ENCODE results near the gene EIF2S3. TPM values are rescaled to one million over a fixed set of nuclear protein-coding genes. Genes with fewer than 3 reads are reported as not detected.
A peak's percentile ranks its signal among the peaks of the same experiment; 100 is the strongest.

The EIF2S3 gene
- total and polyA plus RNA-seq, 10 of the 15 experiments (the other 5 are each of a cell fraction or from before 2014, with no cell fraction given) = 115 to 385 (median 201) TPM

GRCh38 chrX:24080704-24081103 is 25.9 kb downstream of the EIF2S3 start:
- BruUV-seq (replicated peaks) = no TSS peak
- intact Hi-C loops (cut with micrococcal nuclease; ENCODE audit: unreplicated experiment) = loop anchor here (1.0 kb wide), 1 partner anchor 162 kb away; no protein-coding TSS in a partner anchor
- ChIA-PET SMC1A (ENCODE audit: uncharacterized antibody, unreplicated experiment) (interaction anchor here (2.4 kb wide), 1 partner anchor 162 kb away, joined by 14 read pairs; no protein-coding TSS in a partner anchor), CTCF (interaction anchor here (1.2 to 1.5 kb wide), 2 partner anchors 26 to 162 kb away, joined by 4 read pairs; partner anchors contain the start of gene EIF2S3), RAD21 (ENCODE audit: unreplicated experiment) (interaction anchor here (0.6 to 1.5 kb wide), 2 partner anchors 27 to 113 kb away, joined by 3 read pairs; no protein-coding TSS in a partner anchor), POLR2A (no interaction called here)
- H3K9ac ChIP-seq (ENCODE audit: control insufficient read depth, insufficient read depth, low read length) = no peak overlapping the region
- 13% methylated on average over 3 of the region's 3 CpGs for WGBS (ENCODE audit: insufficient coverage, insufficient replicate concordance, low lambda C conversion rate, missing lambda C conversion rate)
- no peak overlapping the region for H3K4me2 ChIP-seq (ENCODE audit: control insufficient read depth, insufficient read depth)
- no peak overlapping the region for H3K4me3 ChIP-seq
- H3K27ac ChIP-seq (ENCODE audit: control insufficient read depth, insufficient read depth) = peak overlapping the region; percentile 42; the same call in 1 of the 2 replicates
- no peaks in the 10 kb centered on the region for H3K9me3 ChIP-seq (replicated peaks; ENCODE audit: control insufficient read depth, insufficient read depth, low read length)
- H4K20me1 ChIP-seq (ENCODE audit: control insufficient read depth, insufficient read depth) = no peaks in the 10 kb centered on the region
- H2AFZ ChIP-seq (ENCODE audit: control insufficient read depth, low read depth, low read length) = no peak overlapping the region
- TF ChIP-seq JUNB (IDR thresholded peaks at IDR 0.05) = peak; percentile 17; the same call in 1 of the 2 replicates
- TF ChIP-seq ATF7 (IDR thresholded peaks at IDR 0.05; ENCODE audit: low read depth) = 0 out of 2 replicates have a peak, but pooled peaks have one; percentile 31
- no peak for TF ChIP-seq IKZF1 (conservative IDR thresholded peaks at IDR 0.05)
- TF ChIP-seq ZNF217 (IDR thresholded peaks at IDR 0.05) = no peak
- no peaks in the 10 kb centered on the region for H3K27me3 ChIP-seq (replicated peaks in 1 of 2; ENCODE audit: control insufficient read depth in 2 of 2, insufficient read depth in 2 of 2, low read length in 1 of 2)
- H3K4me1 ChIP-seq (ENCODE audit: control insufficient read depth, insufficient read depth, low read length) = peaks cover 9% of the 10 kb centered on the region
- no peaks in the 10 kb centered on the region for H3K79me2 ChIP-seq (ENCODE audit: control insufficient read depth, insufficient read depth, low read length)
- in situ Hi-C loops (cut with MboI) = loop anchor here (5.0 kb wide), 1 partner anchor 162 kb away; no protein-coding TSS in a partner anchor
- peak; percentile 16 for DNase-seq (ENCODE audit: low read depth, low spot score)
- ATAC-seq = peak; percentile 73
- peaks cover 1 to 19% of the 10 kb centered on the region in 2 experiments for H3K36me3 ChIP-seq (ENCODE audit: control insufficient read depth in 2 of 2, insufficient read depth in 2 of 2, low read length in 1 of 2)
- no peak for FAIRE-seq

DNA sequence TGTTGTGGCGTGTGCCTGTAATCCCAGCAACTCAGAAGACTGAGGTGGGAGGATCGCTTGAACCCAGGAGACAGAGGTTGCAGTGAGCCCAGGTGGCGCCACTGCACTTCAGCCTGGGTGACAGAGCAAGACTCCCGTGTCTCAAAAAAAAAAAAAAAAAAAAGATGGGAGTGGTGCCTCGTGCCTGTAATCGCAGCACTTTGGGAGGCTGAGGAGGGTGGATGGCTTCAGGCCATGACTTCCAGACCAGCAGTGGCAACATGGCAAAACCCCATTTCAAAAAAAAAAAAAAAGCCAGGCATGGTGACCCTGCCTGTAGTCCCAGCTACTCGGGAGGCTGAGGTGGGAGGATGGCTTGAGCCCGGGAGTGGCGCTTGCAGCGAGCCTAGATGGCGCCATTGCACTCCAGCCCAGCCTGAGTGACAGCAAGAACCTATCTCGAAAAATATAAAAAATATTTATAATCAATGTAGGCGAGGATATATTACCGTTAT is 27.0 kb downstream of the EIF2S3 start:
- FAIRE-seq = no peak
- peak; percentile 76 for ATAC-seq
- TF ChIP-seq MTA2 (IDR thresholded peaks at IDR 0.05; ENCODE audit: low read depth) (no peak), GABPA (IDR thresholded peaks at IDR 0.05; ENCODE audit: low read depth) (no peak), RAD21 (IDR thresholded peaks at IDR 0.05; ENCODE audit: insufficient read depth, low read depth, low read length) (peak; percentile 51), MXI1 (IDR thresholded peaks at IDR 0.05; ENCODE audit: low read depth, low read length) (no peak), SMC3 (IDR thresholded peaks at IDR 0.05; ENCODE audit: borderline replicate concordance, low read length) (peak; percentile 9; the same call in 1 of the 2 replicates), YY1 (IDR thresholded peaks at IDR 0.05; ENCODE audit: low read depth, low read length) (peak; percentile 34; the same call in 1 of the 2 replicates), ZNF384 (IDR thresholded peaks at IDR 0.05; ENCODE audit: borderline replicate concordance, low read depth, low read length) (peak; percentile 75)
- TF ChIP-seq, protein P1, sequence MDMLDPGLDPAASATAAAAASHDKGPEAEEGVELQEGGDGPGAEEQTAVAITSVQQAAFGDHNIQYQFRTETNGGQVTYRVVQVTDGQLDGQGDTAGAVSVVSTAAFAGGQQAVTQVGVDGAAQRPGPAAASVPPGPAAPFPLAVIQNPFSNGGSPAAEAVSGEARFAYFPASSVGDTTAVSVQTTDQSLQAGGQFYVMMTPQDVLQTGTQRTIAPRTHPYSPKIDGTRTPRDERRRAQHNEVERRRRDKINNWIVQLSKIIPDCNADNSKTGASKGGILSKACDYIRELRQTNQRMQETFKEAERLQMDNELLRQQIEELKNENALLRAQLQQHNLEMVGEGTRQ (IDR thresholded peaks at IDR 0.05; ENCODE audit: borderline replicate concordance, low read depth, low read length) = no peak
- TF ChIP-seq, protein P2, sequence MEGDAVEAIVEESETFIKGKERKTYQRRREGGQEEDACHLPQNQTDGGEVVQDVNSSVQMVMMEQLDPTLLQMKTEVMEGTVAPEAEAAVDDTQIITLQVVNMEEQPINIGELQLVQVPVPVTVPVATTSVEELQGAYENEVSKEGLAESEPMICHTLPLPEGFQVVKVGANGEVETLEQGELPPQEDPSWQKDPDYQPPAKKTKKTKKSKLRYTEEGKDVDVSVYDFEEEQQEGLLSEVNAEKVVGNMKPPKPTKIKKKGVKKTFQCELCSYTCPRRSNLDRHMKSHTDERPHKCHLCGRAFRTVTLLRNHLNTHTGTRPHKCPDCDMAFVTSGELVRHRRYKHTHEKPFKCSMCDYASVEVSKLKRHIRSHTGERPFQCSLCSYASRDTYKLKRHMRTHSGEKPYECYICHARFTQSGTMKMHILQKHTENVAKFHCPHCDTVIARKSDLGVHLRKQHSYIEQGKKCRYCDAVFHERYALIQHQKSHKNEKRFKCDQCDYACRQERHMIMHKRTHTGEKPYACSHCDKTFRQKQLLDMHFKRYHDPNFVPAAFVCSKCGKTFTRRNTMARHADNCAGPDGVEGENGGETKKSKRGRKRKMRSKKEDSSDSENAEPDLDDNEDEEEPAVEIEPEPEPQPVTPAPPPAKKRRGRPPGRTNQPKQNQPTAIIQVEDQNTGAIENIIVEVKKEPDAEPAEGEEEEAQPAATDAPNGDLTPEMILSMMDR (IDR thresholded peaks at IDR 0.05 in 2 of 3, conservative IDR thresholded peaks at IDR 0.05 in 1 of 3; ENCODE audit: control insufficient read depth in 2 of 3, extremely low read depth in 1 of 3, insufficient read depth in 1 of 3, low read depth in 3 of 3, low read length in 3 of 3) = peak; percentile 35 to 57 (median 45)

More for the DNA sequence above, 27.0 kb downstream of the EIF2S3 start:
- SMC1A ChIA-PET (ENCODE audit: uncharacterized antibody, unreplicated experiment) = interaction anchor here (0.9 to 2.4 kb wide), 3 partner anchors 28 to 161 kb away, joined by 4 to 14 read pairs (median 5); partner anchors contain the start of gene EIF2S3
- no peak for DNase-seq (ENCODE audit: low read depth, low spot score)
- no peak overlapping the region for H3K9ac ChIP-seq (ENCODE audit: control insufficient read depth, insufficient read depth, low read length)
- in situ Hi-C loops (cut with MboI) = loop anchor here (5.0 kb wide), 1 partner anchor 161 kb away; no protein-coding TSS in a partner anchor
- H3K4me3 ChIP-seq = no peak overlapping the region
- H2AFZ ChIP-seq (ENCODE audit: control insufficient read depth, low read depth, low read length) = no peak overlapping the region
- H3K4me1 ChIP-seq (ENCODE audit: control insufficient read depth, insufficient read depth, low read length) = peaks cover 9% of the 10 kb centered on the region
- H3K4me2 ChIP-seq (ENCODE audit: control insufficient read depth, insufficient read depth) = no peak overlapping the region
- intact Hi-C loops (cut with micrococcal nuclease; ENCODE audit: unreplicated experiment) = loop anchor here (1.0 kb wide), 1 partner anchor 161 kb away; no protein-coding TSS in a partner anchor
- POLR2A ChIA-PET = no interaction called here
- H3K9me3 ChIP-seq (replicated peaks; ENCODE audit: control insufficient read depth, insufficient read depth, low read length) = no peaks in the 10 kb centered on the region
- no peaks in the 10 kb centered on the region for H3K27me3 ChIP-seq (replicated peaks in 1 of 2; ENCODE audit: control insufficient read depth in 2 of 2, insufficient read depth in 2 of 2, low read length in 1 of 2)
- CTCF ChIA-PET = interaction anchor here (0.5 to 1.8 kb wide), 7 partner anchors 90 to 477 kb away, joined by 3 to 9 read pairs (median 3); no protein-coding TSS in a partner anchor
- RAD21 ChIA-PET (ENCODE audit: unreplicated experiment) = interaction anchor here (0.6 to 1.5 kb wide), 5 partner anchors 109 to 1084 kb away, joined by 3 to 10 read pairs (median 3); no protein-coding TSS in a partner anchor
- no peaks in the 10 kb centered on the region for H4K20me1 ChIP-seq (ENCODE audit: control insufficient read depth, insufficient read depth)
- H3K79me2 ChIP-seq (ENCODE audit: control insufficient read depth, insufficient read depth, low read length) = no peaks in the 10 kb centered on the region
- H3K27ac ChIP-seq (ENCODE audit: control insufficient read depth, insufficient read depth) = no peak overlapping the region
- peaks cover 0 to 9% of the 10 kb centered on the region in 2 experiments; a peak in 2 of 4 replicates for H3K36me3 ChIP-seq (ENCODE audit: control insufficient read depth in 2 of 2, insufficient read depth in 2 of 2, low read length in 1 of 2)
- WGBS (ENCODE audit: insufficient coverage, insufficient replicate concordance, low lambda C conversion rate, missing lambda C conversion rate) = 34% methylated on average over 11 of the region's 14 CpGs
- no TSS peak for BruUV-seq (replicated peaks)
